Uterus (tissue), 2 donors: Measurements from ENCODE around the gene FXYD2.

Experiments used
- CTCF ChIP-seq, 4 experiments: fragments of 200-600 bp in 2 of 4; fragments of 450-650 bp in 2 of 4; sonication (generic) in 2 of 4; IDR thresholded peaks; one replicate each; pipeline ENCODE4 v1.5.1; 2016 to 2019; ENCODE audit warnings: antibody characterized with exemption in 4 of 4, mild to moderate bottlenecking in 2 of 4, moderate library complexity in 1 of 4
- POLR2A ChIP-seq, 2 donors: fragments of 450-650 bp; IDR thresholded peaks; one replicate each; pipeline ENCODE4 v1.6.1; 2016; ENCODE audit warnings: antibody characterized with exemption in 2 of 2, mild to moderate bottlenecking in 1 of 2, moderate library complexity in 1 of 2

DNA sequence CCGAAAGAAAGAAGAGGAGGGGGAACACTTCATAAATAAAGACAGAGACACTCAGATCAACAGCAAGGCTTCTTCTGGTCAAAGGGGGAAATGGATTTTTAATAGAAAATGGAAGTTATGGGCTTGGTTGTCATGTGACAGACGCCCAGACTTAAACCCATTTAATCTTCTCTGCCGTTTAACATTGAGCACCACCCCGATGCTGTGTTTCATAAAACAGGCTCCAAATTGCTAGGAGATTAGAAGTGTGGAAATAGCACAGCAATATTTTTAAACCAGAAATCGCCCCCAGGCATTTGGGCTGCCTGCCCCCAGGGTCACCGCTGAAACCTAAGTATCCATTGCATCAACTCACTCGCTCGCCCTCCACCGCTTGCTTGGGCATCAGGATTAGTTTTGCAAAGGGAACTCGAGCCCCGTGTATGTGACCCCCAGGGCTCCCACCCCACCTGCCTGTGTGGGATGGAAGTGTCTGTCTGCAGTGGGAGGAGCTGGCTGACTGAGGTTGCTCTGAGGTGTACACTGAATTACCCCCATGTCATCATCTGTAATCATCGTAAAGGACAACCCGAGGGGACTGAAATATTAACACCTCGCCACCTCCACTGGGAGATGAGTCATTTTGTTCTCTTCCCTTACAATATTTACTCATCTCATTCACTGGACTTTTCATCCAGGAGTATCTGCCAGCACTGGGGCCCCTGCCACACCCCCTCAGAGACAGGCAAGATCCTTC, 38.2 kb downstream of the FXYD2 start:
- TF ChIP-seq CTCF (IDR thresholded peaks at IDR 0.05) (no peak), POLR2A (IDR thresholded peaks at IDR 0.05) (no peak)
